Activated CD4-positive, alpha-beta T cell treated with anti-CD3 and anti-CD28 coated beads, Interleukin-2, amount 50 U/mL, for 24 hours (primary cell): ENCODE measurements around the gene ZNF211.

Experiments used
- DNase-seq, 2 donors: peaks; one replicate each; pipeline ENCODE4 v3.0.0-alpha.2; 2020; ENCODE audit warnings: low read depth in 1 of 2, low spot score in 1 of 2

The ZNF211 gene

GRCh38 chr19:57632987-57633831 is at the start of gene ZNF211:
Gene ZNF211 (plus strand): TSS chr19:57633168. CDS start chr19:57633347, 179 bp downstream.
- DNase-seq, result peak; percentile 58 to 79

- DNase-seq, result peak; percentile 68 to 84
These were observed 49.2 kb upstream of the ZNF211 start, which contains the start of gene ZIK1 for GRCh38 chr19:57583521-57584416. Gene ZIK1 (plus strand): TSS chr19:57584145. CDS start chr19:57584357, 212 bp downstream.

GRCh38 chr19:57587529-57587928 is 45.4 kb upstream of the ZNF211 start:
- no peak for DNase-seq

- no peak for DNase-seq
These were observed 33.6 kb upstream of the ZNF211 start for GRCh38 chr19:57599377-57599760.

- DNase-seq, result peak; percentile 80 to 90
These were observed 33.1 kb upstream of the ZNF211 start, which contains the start of gene ZNF530 for GRCh38 chr19:57599761-57600383. Gene ZNF530 (plus strand): TSS chr19:57599885. CDS start chr19:57604346, 4,461 bp downstream.

GRCh38 chr19:57606931-57607330 is 26.0 kb upstream of the ZNF211 start:
- DNase-seq, result no peak

GRCh38 chr19:57611113-57611512 is 21.9 kb upstream of the ZNF211 start:
- DNase-seq, result no peak

- DNase-seq, result peak; percentile 76 to 88
These were observed 18.8 kb upstream of the ZNF211 start, which contains the start of gene ZNF134 for GRCh38 chr19:57613941-57614743. Gene ZNF134 (plus strand): TSS chr19:57614242. CDS start chr19:57619469, 5,227 bp downstream.

- no peak for DNase-seq
These were observed 17.6 kb upstream of the ZNF211 start for GRCh38 chr19:57615346-57615745.

- DNase-seq, result no peak
These were observed 12.2 kb upstream of the ZNF211 start for GRCh38 chr19:57620673-57621348.

GRCh38 chr19:57623091-57623490 is 9.9 kb upstream of the ZNF211 start:
- no peak for DNase-seq

GRCh38 chr19:57633832-57634131 is 814 bp downstream of the ZNF211 start:
- no peak for DNase-seq

GRCh38 chr19:57637379-57637778 is 4.4 kb downstream of the ZNF211 start:
- no peak for DNase-seq

GRCh38 chr19:57641715-57642234 is 8.8 kb downstream of the ZNF211 start:
- DNase-seq, result no peak

GRCh38 chr19:57642396-57643046 is 9.6 kb downstream of the ZNF211 start:
- DNase-seq, result no peak

- no peak for DNase-seq
These were observed 10.8 kb downstream of the ZNF211 start for GRCh38 chr19:57643734-57644133.

- DNase-seq, result no peak
These were observed 15.5 kb downstream of the ZNF211 start for GRCh38 chr19:57648331-57649003.

- DNase-seq, result no peak
These were observed 18.7 kb downstream of the ZNF211 start for GRCh38 chr19:57651654-57651996.

GRCh38 chr19:57653689-57654088 is 20.7 kb downstream of the ZNF211 start:
- no peak for DNase-seq
